Left forelimb (tissue), 1 donor: ENCODE results near the gene RSU1.

Experiments
- DNase-seq: peaks from one replicate; pipeline ENCODE4 v3.0.0-alpha.2; 2018; ENCODE audit warnings: low spot score

RSU1 gene

DNA sequence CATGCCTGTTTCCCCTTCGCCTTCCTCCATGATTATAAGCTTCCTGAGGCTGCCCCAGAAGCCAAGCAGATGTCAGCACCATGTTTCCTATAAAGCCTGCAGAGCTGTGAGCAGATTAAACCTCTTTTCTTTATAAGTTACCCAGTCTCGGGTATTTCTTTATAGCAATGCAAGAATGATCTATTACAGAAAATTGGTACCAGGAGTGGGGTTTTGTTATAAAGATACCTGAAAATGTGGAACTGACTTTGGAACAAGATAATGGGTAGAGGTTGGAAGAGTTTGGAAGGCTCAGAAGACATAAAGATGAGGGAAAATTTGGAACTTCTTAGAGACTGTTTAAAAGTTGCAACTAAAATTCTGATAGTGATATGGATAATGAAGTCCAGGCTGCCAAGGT is 4.8 kb upstream of the RSU1 start:
- DNase-seq = no peak

DNA sequence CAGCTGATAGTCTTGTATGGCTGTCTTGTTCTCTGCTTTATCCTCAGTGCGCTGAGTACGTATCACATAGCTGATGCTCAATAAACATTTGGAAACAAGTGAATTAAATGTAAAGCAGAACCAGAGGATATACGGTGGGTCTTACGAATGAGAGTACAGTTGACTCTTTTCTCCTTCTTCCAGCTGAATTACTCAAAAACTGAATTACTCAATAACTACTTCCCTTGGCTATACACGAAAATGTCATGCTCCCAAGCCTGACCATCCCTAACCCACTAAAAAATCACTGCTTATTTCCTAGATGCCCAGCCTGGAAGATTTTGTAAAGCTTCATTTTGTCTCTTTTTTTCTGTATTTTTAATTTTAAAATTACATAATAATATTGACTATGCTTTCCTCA is 3.2 kb upstream of the RSU1 start:
- DNase-seq = no peak

DNA sequence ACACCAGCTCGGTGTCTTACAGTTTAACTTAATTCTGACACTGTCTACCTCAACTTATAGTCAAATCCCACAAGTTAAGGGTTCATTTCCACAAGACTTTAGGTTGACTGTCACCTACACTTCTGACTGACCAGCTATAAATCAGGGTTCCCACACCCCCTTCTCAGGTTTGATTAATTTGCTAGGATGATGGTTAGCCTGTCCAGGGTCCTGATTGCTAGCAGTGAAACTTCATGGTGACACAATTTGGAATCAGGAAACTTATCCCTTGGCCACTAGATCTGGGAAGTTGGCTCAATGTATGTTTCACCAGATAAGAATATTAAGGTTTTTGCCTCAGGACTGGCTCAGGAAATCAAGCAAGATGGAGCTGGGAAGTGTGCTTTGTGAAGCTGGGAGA is 2.8 kb upstream of the RSU1 start:
- no peak for DNase-seq

DNA sequence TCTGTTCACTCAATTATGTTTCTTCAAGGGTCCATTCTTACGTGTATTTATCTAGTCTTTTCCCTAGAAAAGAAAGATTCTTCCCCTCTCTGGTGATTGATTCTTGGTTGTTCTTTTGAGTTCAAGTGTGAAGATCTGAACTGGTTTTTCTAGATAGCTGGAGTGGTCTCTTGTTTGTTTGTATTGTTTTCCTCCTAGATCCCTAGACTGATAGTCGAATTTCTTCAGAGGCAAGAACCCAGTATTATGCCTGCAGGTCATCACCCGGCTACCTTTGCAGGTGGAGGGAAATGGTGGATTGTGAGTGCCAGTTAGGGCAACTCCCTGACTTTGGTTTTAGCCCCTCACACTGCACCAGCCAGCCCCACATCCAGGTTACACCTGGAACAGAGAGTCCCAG is 2.2 kb upstream of the RSU1 start:
- DNase-seq = no peak

DNA sequence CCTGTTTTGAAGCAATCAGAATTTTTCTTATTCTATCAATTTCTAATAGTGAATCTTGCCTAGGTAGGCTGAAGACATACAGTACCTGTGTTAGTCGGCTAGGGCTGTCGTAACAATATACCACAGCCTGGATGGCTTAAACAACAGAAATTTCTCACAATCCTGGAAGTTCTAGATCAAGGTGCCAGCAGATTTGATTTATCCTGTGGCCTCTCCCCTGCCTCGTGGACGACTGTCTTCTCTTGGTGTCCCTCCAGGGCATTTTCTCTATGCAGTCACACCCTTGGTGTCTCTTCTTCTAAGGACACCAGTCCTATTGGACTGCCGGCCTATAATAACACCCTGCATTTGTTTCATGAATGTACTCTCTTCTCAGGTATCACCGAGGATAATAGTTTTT is 1.8 kb upstream of the RSU1 start:
- DNase-seq = no peak

DNA sequence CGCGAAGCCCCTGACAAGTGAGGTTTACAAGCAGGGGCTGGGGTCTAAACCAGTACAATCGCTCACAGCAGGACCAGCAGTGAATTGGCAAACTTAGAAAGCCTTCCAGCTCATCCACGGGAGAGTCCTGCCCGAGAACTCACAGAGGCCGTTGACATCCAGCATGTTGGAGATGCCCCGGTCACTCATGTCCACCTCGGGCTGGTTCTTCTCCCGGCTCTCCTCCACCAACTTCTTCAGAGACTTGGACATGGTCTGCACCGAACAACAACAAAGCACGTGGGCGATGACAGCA is 447 bp downstream of the RSU1 start:
- DNase-seq = no peak

DNA sequence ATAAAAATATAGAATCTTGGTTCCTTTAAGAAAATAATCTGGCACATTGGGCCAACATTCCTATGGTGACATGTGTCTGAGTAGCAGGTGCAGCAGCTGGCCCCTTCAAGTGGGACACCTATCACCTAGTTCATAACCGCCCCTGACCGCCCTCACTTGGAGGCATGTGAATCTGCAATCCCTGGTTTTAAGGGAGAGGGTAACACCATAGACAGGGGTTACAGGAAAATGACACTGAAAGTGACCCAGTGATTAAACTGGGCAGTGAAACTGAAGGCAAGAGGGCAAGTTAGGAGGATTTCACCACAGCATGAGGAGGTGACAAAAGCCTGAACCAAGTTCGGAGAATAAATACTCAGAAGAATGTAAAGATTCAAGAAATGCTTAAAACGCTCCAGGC is 1.1 kb downstream of the RSU1 start:
- no peak for DNase-seq

DNA sequence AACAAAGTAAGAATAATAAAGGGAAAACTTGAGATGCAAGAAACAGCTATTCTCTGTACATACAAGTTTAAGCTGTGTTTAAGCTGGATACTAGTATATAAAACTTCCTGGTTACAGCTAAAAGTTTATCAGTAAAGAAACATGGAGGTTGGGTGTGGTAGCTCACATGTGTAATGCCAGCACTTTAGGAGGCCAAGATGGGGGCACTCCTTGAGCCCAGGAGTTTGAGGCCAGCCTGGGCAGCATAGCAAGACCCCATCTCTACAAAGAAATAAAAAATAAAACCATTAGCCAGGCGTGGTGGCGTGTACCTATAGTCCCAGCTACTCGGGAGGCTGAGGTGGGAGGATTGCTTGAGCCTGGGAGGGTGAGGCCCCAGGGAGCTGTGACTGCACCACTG is 3.2 kb downstream of the RSU1 start:
- no peak for DNase-seq

DNA sequence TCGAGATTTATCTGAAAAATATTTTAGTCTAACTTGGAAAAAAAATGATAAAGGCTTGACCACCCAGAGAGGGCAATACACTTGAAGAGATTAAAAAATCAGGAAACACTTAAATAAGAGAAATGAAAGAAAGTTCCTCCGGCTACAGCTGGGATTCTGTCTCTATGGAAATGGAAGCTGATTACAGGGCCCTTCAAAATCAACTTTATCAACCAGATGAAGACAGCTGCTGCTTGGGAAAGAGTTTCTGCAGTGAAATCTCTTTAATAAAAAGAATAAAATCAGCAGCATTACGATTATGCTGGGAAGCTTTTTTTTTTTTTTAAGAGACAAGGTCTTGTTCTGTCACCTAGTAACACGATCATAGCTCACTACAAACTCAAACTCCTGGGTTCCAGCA is 4.5 kb downstream of the RSU1 start:
- DNase-seq = no peak

DNA sequence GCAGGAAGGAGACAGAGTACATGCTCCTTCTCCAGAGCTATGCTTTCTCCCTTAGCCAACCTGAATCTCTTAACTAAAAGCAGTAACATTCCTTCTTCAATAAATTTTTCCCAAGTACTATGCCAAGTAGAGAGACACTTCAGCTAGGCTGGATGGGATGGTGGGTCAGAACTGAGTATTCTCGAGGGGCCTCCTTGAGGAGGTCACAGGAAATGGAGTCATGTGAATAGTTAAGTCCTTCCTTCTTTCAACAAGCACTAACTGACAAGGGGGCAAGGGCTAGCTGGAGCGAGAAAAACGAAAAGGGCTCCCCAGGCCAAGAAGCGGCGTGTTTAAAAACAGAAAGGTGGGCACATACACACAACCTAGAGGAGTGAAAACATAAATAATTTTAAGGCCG is 5.5 kb downstream of the RSU1 start:
- no peak for DNase-seq

DNA sequence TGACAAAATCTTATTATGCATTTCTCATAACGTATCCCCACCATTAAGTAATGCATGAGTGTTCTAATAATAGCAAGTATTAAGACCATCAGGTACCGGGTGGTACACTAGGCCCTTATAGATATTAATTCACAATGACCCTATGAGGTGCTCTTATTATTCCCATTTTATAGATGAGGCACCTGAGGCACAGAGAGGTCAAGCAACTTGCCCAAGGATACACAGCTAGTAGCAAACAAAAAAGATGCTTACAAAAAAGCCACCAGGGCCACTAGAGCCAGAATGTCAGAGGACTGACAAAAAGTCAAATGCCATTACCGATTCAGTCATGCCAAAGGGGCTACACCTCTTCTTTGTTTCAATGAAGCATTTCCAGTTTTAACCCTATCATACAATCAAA is 5.9 kb downstream of the RSU1 start:
- DNase-seq = no peak

DNA sequence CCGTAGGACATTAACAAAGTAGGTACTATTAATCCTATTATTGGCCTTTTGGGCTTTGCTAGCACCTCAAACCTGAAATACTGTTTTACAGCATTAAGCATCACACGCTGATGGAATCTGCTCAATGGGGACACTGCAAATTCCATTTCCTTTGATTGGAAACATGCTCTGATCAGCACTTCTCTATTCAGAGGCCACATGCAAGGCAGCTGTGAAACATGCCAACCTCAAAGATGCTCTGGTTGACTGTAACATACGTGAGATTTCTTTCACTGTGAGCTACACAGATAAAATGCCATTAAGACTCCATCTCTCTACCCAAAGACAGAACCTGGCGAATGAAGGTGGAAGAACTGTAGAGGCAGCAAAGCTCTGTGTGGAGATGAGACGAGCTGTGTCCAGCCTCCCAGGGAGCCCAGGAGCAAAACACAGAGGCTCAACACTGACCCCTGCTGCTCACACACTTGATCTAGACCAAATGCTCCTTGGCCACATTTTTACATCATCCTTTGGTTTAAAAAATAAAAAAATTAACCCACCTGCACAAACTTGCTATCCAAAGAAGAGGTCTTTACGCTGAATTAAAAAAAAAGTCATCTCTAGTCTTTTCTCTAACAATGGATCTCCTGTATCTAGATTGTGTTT is 8.0 kb downstream of the RSU1 start:
- no peak for DNase-seq

DNA sequence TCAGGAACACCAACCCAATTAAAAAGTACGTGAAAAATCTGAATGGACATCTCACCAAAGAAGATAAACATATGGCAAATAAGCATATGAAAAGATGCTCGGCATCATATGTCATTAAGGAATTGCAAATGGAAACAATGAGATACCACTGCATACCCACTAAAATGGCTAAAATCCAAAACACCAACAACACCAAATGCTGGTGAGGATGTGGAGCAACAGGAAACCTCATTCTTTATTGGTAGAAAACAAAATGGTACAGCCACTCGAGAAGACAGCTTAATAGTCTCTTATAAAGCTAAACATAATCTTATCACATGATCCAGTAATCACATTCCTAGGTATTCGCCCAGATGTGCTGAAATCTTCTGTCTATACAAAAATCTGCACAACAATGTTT is 13.1 kb downstream of the RSU1 start:
- DNase-seq = no peak

DNA sequence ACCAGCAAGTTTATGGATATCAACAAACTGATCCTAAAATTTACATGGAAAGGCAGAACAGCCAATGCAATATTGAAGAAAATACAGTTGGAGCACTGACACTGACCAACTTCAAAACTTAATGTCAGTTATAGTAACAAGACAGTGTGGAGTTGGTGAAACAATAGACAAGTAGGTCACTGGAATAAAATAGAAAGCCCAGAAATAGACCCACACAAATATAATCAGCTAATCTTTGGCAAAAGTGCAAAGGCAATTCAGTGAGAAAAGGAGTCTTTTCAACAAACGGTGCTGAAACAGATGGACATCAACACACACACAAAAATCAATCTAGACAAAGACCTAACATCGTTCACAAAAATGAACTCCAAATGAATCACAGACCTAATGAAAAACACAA is 13.8 kb downstream of the RSU1 start:
- DNase-seq = no peak

DNA sequence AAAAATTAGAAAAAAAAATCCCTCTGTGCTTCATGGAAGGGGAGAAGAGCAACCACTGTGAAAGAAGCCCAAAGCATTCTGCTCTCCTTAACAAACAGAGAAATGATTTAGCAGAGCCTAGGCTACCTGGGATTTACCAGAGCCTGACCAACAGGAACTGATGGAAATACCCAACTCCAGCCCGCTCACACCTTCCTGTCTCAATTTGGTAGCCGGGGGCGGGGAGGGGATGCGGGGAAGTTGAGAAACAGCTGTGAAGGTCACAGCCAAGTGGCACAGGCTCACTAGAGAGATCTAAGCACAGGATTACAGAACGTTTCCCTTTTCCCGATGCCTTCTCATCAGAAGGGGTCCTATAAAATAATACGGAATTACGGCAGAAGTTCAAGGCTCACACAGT is 17.6 kb downstream of the RSU1 start:
- no peak for DNase-seq

DNA sequence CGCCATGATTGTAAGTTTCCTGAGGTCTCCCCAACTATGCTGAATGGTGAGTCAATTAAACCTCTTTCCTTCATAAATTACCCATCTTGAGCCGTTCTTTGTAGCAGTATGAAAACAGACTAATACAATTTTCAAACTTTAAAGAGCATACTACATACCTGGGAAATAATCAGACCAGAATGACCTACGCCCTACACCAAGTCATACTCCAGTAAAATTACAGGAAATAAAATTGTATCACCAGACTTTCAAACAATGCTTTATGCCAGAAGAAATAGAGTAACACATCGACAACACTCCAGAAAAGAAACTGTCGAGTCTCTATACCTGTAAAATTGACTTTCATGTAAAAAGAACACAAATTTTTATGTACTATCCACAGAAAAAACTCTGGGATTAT is 18.7 kb downstream of the RSU1 start:
- no peak for DNase-seq

DNA sequence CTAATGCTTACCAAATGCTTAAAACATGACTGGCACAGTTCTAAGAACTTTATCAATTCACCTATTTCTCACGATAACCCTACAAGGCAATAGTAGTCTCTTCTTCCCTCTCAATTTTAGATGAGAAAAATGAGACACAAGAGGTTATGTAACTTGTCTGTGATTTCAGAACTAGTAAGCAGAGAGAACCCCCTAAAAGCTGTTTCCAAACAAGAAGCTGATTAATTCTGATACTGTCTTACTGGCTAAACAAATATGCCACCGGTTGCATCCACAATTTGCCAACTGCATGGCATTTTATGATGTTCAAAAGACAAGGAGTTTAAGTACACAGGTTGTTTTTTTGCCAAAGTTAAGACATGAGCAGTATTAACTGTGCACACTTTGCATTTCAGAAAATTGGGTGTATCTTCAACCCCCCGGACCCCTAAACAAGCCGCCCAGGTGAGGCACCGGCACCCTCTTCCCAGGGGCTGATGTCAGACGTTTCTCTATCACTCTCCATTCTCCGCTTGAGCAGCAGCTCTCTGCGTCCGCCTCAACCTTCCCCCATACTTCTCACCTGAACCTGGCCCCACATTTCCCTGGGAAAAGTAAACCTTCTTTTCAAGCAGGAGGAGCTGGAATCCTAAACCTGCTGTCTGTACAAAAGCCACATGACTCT is 21.7 kb downstream of the RSU1 start:
- no peak for DNase-seq

DNA sequence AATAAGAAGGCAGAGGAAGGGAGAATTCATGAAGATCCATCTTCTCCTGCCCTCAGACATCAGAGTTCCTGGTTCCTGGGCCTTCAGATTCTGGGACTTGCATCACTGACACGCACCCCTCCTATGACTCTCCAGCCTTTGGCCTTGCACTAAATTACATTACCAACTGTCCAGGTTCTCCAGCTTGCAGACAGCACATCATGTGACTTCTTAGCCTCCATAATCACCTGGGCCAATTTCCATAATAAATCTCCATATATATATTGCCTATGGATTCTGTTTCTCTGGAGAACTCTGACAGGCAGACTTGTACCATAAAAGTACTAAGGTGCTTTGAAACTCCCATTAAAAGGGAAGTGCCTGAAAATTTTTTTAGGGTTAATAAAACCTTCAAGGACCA is 23.2 kb downstream of the RSU1 start:
- no peak for DNase-seq

DNA sequence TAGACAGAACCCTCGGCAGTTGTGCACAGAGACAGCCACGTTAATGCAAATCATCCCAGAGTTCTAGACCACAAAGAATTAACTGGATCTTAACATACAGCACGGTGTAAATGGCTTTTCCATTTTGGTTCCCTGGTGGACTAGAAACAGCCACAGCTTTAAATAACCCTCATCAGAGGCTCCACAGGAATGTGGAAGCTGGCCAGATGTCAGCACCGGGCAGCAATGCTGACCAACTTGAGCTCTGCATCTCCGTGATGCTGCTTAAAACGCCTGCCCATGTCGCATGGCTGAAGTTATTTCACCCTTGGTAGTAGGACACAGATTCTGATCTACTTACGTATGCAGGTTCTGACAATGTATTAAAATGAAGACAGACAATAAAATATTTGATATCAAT is 24.5 kb downstream of the RSU1 start:
- DNase-seq = no peak

DNA sequence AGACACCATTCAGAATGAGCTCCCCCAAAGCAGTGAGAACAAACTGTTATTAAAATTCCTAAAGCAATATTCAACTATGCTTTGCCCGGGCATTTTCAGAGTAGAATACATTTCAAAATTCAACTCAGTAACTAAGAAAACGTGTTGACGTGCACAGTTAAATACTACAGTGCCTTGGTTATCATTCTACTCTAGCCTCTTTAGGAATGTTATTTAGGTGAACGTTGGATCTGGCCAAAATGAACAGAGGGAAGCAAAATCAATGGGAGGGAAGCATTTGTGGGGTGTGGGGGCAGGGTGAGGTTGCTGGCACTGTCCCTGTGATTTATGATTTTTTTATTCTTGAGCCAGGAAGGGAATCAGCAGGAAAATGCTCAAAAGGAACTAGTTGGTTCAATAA is 27.5 kb downstream of the RSU1 start:
- DNase-seq = no peak

DNA sequence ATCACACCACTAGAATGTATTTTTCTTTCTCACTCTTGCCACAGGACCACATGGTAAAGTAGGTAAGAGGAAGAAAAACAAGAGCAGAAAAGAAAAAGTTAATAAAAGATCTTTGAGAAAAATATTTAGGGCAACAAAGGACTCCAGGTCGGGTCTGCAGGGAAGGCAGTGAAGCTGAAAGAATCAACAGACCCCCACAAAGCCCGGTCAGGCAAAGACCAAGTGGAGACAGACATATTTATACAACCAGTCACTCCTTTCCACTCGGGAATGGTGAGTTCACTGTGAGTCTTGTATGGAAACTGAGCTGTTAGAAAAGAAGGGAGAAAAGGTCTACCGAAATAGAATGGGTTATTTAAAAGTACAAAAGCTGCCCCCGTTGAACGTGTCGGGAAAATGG is 28.0 kb downstream of the RSU1 start:
- DNase-seq = no peak

DNA sequence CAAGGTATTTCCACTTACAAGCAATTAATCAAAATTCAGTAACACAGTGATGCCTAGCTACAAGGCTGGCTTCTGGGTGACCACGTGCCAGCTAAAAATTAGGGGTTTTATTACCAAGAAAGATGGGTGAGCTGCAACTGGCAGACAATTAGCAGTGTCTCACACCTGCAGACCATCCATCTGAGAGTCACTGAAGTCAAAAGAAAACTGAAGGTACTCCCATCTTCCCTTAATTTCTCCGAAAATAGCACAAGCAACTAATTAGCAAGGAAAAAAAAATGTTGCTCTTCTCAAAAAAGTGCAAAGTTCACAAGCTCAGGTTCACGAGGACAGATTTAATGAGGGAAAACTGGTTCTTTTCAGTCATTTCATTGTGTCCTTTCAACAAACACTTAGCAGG is 28.4 kb downstream of the RSU1 start:
- DNase-seq = no peak

DNA sequence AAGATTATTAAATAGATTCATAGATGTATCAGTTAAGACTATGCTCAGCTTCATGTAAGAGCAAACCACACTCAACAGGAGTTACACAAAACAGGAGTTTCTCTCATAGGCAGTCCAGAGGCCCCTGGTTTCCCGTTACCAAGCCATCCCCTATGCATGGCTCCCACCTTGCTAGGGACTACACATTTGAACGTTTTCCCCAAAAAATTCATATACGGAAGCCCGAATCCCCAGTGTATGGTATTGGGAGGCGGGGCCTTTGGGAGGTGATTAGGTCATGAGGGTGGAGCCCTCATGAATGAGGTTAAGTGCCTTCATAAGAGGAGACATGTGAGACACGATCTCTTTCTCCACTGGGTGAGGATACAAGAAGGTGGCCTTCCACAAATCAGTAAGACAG is 29.1 kb downstream of the RSU1 start:
- no peak for DNase-seq

DNA sequence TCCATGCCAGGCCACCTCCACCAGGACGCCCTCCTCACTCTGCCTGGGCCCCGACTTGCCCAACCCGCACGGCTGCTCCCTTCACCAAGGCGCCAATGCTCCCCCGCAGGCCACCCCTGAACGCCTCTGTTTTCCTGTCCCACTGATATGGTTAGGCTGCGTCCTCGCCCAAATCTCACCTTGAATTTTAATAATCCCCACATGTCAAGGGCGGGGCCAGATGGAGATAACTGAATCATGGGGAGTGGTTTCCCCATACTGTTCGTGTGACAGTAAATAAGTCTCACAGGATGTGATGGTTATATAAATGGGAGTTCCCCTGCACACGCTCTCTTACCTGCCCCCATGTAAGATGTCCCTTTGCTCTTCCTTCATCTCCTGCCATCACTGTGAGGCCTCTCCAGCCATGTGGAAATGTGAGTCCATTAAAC is 29.8 kb downstream of the RSU1 start:
- no peak for DNase-seq
